ENCODE data around the gene ARHGEF3.

Gene ARHGEF3

DNA sequence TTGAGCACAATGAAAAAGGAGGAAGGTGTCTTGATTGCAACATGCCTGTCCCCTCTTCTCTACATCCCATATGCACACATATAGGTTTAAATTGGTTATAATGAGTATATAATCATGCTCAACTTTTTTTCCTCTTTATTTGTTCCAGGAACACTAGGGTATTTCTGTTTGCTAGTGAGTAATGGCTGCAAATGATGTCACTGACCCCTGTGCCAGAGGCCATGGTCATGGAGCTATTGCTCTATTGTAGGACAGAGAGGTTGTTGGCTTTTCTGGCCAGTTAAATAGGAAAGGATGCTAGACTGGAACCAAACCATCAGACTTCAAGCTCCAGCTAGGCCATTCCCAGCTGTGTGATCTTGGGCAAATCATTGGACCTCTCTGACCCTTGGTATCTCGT lies 9.6 kb downstream of the ARHGEF3 start:
- no peak for DNase-seq

DNA sequence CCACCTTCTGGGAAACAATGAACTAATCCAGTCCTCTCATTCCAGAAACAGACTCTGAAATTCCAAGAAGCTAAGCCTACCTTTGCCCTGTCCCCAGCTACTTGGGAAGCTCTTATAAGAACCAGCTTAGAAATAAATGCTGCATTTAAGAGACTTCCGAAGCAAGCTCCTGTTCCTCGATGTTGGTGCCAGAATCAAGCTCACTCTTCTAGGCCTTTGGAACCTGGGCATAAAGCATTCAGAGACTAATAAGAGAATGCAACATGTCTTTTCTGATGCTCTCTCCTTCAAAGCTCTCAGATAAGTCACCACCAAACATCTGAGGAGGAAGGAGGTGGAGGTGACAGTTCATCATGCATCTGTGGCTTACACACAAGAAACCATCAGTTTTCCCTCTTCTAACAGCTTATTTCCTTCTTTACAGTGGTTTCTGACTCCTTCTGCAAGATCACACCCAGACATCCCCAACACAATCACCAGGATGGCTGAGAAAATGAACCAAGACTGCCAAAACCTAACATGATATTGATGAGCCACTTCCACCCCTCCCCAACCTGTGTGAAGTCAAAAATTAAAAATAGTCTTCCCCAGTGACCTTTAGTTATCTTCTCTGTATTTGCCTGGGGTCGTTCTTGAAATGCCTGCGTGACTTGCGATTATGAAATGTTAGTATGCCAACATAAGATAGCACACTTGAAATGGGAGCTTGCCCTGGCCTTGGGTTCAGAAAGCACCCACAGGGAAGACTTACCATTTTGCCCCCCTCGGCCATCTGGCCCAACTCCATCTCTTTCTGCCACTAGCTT lies 11.5 kb downstream of the ARHGEF3 start:
- peak in 1 of 2 donors; percentile 65 for DNase-seq

DNA sequence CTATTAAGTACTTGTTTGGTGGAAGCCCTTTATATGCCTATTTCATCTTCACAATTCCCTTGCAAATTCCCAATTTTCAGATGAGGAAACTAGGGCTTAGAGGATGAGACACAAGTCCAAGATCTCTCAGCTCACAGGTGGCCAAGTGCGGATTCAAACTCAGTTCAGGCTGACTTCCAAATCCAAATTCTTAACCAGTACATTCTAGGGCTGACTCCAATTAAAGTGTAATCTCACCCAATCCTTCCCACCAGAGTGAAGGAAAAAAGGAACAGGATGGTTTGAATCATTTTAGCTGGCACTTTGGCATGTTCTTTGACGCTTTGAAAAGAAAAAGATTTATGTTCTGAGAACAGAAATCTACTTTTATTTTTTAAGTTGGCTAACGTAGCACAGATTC lies 12.7 kb downstream of the ARHGEF3 start:
- no peak for DNase-seq

DNA sequence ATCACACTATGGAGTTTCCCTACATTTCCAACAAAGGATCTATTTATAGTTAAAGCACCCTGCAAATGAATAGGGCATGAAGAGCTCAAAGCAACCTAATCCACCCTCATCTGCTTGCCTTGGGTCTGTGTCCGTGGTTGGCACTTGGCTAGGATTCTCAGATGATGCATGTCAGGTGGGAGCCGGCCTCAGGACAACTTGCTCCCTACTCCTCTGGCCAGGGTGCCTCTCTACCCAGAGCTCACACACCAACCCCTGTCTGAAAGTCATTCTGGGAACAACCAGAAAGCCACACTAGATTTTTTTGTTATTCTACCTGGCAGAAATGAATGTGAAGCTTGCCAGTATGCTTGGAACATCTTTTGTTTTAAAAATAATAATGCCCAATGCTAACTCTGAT lies 13.2 kb downstream of the ARHGEF3 start:
- no peak for DNase-seq

DNA sequence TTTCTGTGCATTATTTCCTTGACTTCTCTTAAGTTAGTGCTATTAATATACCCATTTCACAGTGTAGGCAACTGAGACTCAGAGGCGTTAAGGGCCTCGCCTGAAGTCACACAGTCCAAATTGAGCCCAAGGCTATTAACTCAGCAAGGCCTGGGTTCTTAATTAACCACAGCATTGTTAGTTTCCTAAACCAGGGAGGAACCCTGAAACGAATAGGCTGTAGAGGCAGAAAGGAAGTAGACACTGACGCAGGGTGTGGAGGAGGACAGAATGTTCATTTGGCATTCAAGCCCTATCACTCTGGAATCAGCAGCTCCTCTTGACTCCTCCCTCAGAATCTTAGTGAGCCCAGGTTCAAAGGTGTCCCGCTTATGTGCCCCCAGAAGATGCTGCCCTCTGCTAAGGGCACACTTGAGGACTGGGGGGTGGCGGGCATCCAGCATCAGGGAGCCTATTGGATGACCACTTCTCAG lies 13.9 kb downstream of the ARHGEF3 start:
- peak in 1 of 2 donors; percentile 18 for DNase-seq

DNA sequence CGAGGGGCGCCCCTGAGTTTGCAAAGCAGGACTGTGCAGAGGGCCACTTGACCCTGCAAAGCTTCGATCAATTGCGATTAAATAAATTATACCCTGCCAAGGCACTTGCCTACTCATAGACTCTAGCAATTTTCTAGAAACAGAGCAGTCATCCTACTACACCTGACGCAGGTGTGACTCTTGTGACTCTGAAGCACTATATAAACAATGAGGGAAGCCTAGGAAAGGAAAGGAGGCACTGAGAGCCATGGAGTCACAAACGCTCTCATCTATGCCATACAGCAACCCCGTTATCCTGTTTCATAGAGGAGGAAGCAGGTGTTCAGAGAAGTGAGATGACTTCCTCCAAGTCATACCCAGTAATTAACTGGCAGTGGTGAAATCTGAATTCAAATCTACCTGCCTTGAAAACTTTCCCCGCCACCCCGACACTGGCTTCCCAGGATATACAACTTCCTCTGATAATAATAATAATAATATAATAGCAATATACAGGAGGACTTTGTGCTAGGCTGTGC lies 14.4 kb downstream of the ARHGEF3 start:
- no peak for DNase-seq

DNA sequence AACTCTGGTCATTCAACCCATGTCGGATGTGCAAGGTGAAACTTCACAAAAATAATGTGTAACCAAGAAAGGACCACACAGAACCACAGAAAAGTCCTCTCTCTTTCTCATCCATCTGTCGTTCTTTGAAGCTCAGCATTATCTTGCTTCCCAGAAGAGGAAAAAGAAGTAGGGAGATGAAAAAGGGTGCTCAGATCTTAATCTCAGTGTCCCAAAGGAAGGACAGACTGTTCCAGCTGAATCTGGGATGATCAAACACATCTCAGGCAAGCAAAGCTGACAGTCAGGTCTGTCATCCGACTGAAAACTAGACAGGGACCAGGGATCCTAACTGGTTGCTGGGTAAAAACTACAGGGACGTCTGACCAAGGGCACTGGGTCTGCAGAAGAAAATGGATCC lies 16.2 kb downstream of the ARHGEF3 start:
- no peak for DNase-seq

DNA sequence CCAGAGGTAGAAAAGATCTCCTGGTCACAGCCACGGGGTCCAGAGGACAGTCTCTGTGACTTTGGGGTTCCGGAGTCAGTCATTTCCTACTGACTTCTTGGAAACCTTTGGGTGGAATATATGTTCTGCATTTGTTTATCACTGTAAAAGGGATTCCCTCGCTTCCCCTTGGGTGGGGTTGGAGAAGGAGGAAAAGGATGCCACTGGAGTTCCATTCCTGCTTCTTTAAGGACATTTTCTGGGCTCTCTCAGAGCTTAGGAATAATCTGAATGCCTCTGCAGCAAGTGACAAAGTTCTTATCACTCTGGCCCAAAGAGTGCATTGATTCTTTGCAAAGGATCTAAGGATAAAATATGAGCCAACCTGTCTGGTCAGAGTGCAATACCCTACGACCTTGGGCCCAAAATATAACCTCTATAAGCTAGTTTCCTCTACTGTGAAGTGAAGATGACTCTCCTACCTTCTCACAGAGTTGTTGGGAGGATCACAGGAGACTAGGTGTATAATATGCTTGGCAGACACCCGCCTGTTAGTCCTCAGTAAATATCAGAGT lies 17.2 kb downstream of the ARHGEF3 start:
- no peak for DNase-seq

DNA sequence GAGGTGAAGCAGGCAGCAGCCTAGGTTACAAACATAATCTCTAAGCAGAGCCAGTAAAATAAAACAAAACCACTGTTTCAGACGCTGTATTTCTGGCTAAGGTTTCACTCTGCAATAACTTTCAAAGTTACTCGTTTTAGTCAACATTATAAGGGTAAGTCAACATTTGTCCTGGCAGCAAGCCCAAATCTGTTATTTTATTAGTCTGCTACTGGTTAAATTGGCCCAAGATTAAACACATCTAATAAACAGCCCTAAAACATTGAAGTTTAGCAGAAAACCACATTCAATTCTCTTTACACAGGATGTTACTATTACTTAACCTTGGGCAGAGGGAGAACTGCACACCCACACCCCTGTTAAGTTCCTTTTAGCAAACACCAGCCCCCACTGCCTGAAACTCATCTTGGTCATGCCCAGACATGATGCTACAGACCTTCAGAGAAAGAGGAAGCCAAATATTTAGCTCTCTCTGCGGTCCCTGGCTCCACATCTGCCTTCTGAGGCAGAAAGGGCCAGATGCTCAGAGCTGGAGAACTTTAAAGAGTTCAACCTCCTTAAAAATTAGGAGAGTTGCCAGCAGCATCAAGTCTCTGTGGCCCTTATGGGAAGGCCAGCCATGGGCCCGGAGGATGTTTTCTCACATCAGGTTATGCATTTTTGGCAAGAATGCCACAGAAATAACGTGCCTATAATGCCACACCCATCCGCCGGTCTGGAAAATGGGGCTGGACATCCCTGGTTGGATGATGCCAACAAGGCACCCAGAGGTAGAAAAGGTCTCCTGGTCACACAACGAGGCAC lies 17.9 kb downstream of the ARHGEF3 start:
- peak; percentile 25 to 99 for DNase-seq

DNA sequence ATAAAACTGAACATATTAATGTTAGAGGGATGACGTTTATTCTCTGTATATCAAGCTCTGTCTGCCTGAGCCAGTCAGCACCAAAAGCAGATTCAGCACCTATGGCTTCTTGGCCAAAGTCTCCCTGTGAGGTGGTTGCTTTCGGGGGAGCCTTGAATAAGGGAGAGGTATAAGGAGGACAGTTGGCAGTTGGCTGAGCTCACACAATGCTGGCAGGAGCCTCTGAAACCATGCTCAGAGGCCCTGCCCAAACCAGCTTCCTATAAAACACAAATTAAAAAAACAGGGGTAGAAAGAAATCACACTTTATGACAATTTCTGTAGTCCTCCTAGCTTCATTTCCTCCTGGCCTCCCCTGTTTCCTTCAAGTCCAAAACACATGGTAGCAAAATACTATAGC lies 18.8 kb downstream of the ARHGEF3 start:
- DNase-seq, result no peak

DNA sequence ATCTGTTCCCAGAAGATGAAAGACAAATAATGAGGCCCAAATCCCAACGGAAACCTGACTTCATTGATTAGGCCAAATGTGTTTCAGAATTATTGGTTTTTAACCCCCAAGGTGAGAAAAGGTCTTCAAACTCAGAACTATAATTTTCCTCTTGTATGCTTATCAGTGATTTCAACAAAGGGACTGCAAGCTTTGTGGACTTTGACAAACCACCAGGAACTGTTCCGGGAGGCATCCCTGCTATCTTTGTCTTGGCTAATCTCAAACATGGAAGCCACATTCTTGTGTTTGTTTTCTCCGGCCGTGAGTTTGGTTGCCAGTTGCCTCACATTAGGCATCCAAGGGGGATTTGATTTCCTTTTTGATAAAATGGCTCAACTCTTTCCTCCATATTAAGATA lies 19.5 kb downstream of the ARHGEF3 start:
- DNase-seq, result no peak

DNA sequence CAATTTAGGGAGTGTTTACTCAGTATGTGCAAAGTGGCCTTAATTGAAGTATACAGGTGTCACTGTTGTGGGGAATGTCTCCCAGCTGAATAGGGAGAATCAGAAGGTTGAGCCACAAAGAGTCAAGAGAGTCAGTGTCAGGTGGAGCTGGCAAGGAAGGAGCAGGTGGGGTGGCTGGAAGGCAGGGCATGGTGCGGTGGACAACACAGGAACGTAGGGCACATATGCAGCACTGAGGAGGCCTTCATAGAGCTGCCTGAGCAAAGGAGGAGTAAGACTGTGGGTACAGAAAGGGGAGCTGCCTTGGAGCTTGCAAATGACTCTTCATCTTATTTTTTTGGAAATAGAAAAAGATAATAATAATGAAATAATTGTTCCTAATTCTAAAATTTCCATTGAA lies 20.0 kb downstream of the ARHGEF3 start:
- no peak for DNase-seq

DNA sequence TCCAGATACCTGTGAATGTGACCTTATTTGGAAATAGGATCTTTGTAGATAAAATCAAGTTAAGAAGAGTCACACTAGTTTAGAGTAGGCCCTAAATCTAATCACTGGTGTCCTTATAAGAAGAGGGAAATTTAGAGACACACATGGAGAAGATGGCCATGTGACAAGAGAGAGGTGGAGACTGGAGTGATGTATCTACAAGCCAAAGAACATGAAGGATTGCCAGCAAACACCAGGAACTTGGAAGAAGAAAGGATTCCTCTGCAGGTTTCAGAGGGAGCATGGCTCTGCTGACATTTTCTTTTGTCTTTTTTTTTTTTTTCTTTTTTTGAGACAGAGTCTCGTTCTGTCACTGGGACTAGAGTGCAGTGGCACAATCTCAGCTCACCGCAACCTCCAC lies 20.8 kb downstream of the ARHGEF3 start:
- DNase-seq, result no peak

DNA sequence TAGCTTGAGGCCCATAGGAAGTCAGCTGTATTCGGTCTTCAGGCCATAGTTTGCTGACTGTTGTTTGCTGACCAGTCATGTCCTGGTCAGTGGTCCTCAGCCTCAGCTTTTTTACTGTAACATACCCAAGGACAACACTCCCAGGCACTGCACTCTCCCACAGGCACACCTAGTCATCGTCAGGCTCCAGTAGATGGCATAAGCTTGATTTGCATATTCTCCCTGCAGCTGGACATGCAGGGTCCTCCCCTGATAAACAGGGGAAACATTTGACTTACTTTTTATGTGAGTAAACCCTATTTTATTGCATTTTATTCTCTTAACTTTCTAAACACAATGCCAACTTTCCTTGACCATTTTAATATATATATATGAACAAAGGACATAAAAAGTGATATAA lies 22.9 kb downstream of the ARHGEF3 start:
- DNase-seq, result no peak

DNA sequence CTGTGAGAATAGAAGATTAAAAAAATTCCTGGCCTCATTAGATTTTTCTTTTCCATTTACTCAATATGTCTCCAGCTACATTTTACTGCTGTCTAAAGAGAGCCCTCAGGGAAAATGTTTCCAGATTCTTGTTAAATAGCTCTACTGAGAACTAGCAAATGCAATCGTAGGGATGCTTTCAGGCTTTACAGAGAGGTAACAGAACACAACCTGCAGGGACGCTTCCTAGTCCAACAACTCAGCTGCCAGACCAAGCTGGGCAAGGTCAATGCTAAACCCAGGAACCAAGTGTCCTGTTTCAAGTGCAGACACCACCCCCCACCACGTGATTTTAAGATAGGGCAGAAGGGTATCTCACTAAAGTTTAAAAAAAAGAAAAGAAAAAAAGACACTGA lies 25.2 kb downstream of the ARHGEF3 start:
- no peak for DNase-seq

DNA sequence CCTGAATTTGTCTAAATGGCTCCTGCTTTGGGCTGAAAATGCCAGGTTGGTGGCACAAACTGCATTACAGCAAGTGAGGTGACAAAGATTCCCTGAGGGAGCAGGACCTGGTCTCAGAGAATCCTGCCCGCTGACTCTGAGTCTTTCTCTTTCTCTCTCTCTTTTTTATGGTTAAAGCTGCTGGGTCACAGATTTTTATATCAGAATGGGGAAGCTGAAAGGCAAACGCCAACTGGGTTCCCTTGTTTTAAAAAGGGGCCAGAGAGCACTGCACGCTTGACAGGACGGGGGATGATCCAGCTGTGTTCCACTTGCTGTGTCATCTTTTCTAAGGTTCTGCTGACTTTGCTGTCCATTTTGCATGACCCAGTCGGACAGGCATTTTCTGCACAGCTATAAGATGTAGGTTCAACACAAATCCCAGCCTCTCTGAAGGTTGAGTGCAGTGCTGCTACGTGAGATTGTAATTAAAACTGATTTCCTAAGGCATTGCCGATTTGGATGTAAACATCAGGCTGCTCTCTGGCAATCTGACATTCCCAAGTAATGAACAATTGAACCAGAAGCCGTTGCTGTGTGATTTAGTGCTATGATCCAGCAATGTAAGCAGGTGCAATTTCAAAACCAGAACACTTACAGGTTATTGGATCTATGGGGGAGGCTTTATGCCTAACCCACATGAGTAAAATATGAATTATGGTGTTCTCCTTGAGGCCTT lies 25.8 kb downstream of the ARHGEF3 start:
- peak in 1 of 2 donors; percentile 68 for DNase-seq

DNA sequence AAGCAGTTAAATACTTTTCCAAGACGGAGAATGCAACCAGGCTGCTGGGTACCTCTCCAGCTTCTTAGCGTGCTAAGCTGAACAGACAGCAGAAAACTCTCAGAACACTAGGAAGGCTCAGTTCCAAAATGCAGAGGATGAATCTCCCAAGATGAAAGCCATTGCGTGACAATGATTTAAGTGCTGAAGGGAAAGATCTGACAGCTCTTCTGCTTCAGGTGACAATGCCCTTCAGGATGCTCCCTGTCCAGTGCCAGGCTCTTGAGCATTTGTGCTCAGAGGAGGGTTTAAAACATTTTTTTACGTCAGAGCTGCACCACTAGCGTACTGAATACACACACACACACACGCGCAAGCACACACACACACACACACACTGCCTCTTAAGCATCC lies 26.3 kb downstream of the ARHGEF3 start:
- no peak for DNase-seq

DNA sequence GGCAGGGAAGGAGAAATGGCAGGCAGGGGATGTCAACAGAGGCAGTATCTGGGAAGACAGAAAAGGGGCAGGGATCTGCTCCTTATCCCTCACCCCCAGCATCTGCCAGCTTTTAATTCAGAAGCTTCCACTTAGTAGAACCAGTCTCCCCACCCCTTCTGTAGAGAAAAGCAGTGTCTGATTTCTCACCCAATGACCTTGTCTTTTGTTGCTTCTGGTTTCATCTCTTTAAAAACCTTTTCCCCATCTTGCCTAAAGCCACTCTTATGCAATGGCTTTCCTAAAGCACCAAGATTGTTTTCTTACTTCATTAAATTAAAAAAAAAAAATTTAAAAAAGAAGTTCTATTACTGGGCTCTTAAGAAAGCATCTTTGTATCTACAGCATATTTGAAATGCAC lies 27.8 kb downstream of the ARHGEF3 start:
- DNase-seq, result no peak

DNA sequence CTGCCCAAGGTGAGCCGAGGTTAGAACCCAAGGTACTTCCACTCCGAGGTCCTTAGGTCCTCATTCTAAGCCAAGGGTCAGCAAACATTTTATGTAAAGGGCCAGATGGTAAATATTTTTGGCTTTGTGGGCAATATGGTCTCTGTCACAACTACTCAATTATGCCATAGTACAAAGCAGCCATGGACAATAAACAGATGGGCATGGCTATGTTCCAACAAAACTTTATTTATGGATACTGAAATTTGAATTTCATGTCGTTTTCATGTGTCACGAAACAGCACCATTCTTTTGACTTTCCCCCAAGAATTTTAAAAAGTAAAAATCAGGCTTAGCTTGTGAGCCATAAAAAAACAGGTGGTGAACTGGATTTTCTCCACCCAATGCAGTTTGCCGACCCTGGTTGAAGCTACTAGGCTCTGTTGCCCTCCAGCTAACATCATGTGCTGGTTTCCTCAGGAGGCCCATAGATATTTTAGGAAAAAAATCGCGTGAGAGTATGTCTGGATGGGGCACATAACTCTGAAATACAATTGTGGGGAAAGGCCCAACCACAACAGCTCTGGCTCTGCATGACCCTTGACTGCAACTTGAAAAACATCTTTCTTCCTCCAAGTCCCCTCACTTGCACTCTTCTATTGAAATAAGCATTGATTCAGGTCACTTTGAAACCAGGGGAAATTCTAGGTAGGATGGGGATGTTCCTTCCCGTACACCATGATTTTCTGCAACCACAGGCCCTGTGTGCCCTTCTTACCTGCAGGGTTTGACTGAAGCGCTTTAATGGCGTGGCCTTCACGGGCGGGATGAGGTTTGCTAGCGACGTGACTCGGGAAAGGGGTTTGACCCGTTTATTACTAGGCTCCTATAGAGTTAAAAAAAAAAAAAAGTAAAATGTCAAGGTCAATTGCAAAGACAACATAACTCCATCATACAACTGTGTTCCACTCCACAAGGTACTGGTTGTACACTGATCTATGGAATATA lies 28.5 kb downstream of the ARHGEF3 start:
- no peak for DNase-seq

DNA sequence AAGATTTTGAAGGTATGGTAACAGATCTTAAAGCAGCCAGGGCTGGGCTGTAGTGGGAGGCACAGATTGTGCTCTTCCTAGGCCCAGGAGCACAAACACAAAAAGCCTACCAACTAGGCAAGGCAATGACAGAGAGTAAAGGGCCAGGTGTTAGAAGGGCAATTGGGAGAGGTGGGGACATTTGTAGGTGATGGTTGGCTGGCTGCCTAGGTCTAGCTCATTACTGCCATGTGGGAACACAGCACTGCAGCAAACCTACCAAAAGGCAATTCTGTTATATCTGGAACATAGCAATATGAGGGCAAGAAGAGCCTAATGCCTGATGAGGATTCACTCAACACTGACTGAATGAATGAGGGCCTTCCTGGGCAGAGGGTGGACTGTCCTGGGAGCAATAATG lies 30.4 kb downstream of the ARHGEF3 start:
- no peak for DNase-seq

DNA sequence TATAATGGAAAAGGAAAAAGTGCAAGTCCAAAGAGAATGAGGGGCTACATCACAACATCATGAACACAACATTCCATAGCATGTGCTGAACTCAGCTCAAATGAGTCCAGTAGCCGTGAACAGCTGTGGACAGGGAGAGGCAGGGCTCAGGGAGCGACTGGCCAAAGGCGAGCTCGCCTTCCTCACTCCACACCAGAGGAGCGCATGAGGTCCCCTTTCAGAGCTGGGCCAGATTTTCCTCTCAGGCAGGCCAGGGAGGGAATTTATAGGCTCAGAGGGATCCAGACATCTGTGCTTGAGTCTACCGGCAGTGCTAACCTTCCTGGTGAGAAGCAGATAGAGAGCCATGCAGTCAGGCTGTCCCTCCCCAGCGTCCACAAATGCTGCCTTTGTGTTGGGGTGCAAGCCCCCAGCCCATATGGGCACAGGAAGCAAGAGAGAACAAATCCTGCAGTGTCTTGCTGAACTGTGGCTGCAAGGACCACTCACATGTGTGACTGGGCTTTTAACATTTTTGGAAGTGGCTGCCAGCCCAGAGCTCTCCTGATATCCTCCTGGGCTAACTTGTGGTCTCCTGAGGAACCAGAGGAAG lies 32.5 kb downstream of the ARHGEF3 start:
- DNase-seq, result no peak
